ENCODE data around the gene MC3R. TPM values are rescaled to one million over a fixed set of nuclear protein-coding genes. Genes with fewer than 3 reads are reported as not detected.

Gene MC3R
- total RNA-seq, 1 donor from 2014 or later: not detected

DNA sequence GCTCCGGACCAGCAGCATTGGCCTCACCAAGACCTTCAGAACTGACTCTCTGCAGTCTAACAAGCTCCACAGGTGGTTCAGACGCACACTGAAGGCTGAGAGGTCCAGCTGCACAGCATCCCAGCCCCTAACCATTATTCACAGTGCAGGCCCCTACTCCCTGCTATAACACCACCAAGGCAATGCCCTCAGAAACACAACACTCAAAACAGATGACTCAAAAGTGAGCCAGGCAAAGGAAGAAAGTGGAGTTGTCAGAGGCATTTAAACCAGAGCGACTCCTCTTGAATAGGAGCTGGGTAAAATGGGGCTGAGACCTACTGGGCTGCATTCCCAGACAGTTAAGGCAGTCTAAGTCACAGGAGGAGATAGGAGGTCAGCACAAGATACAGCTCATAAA is 20.5 kb upstream of the MC3R start:
- peaks cover 2% of the 10 kb centered on the region for H3K36me3 Mint-ChIP-seq (ENCODE audit: insufficient read depth)

GRCh38 chr20:56229812-56230211 is 18.7 kb upstream of the MC3R start:
- peaks cover 55% of the 10 kb centered on the region for H3K9me3 Mint-ChIP-seq (ENCODE audit: low read depth)
- no peak overlapping the region for H3K4me3 Mint-ChIP-seq (ENCODE audit: low read depth)
- no peak for TF ChIP-seq CTCF (IDR thresholded peaks at IDR 0.05; ENCODE audit: unreplicated experiment)
- H3K4me1 Mint-ChIP-seq (ENCODE audit: low read depth): no peaks in the 10 kb centered on the region
- H3K27me3 Mint-ChIP-seq: no peaks in the 10 kb centered on the region
- DNase-seq (ENCODE audit: low spot score, unreplicated experiment): no peak
- H3K27ac Mint-ChIP-seq: no peak overlapping the region
- H3K36me3 Mint-ChIP-seq (ENCODE audit: insufficient read depth): peaks cover 4% of the 10 kb centered on the region

More for the DNA sequence above, 20.5 kb upstream of the MC3R start:
- TF ChIP-seq CTCF (IDR thresholded peaks at IDR 0.05; ENCODE audit: unreplicated experiment): no peak
- no peaks in the 10 kb centered on the region for H3K27me3 Mint-ChIP-seq
- no peak overlapping the region for H3K27ac Mint-ChIP-seq
- H3K4me3 Mint-ChIP-seq (ENCODE audit: low read depth): no peak overlapping the region
- DNase-seq (ENCODE audit: low spot score, unreplicated experiment): no peak
- no peaks in the 10 kb centered on the region for H3K4me1 Mint-ChIP-seq (ENCODE audit: low read depth)
- H3K9me3 Mint-ChIP-seq (ENCODE audit: low read depth): peaks cover 55% of the 10 kb centered on the region

- no peak overlapping the region for H3K4me3 Mint-ChIP-seq (ENCODE audit: low read depth)
- H3K4me1 Mint-ChIP-seq (ENCODE audit: low read depth): no peaks in the 10 kb centered on the region
- H3K36me3 Mint-ChIP-seq (ENCODE audit: insufficient read depth): peaks cover 1% of the 10 kb centered on the region
- no peaks in the 10 kb centered on the region for H3K27me3 Mint-ChIP-seq
- no peak for TF ChIP-seq CTCF (IDR thresholded peaks at IDR 0.05; ENCODE audit: unreplicated experiment)
- peaks cover 71% of the 10 kb centered on the region for H3K9me3 Mint-ChIP-seq (ENCODE audit: low read depth)
- no peak for DNase-seq (ENCODE audit: low spot score, unreplicated experiment)
- H3K27ac Mint-ChIP-seq: no peak overlapping the region
These were observed 14.4 kb upstream of the MC3R start for GRCh38 chr20:56234110-56234509.

GRCh38 chr20:56237335-56237734 is 11.2 kb upstream of the MC3R start:
- TF ChIP-seq CTCF (IDR thresholded peaks at IDR 0.05; ENCODE audit: unreplicated experiment): no peak
- H3K27me3 Mint-ChIP-seq: no peaks in the 10 kb centered on the region
- no peaks in the 10 kb centered on the region for H3K4me1 Mint-ChIP-seq (ENCODE audit: low read depth)
- peaks cover 1% of the 10 kb centered on the region for H3K36me3 Mint-ChIP-seq (ENCODE audit: insufficient read depth)
- no peak for DNase-seq (ENCODE audit: low spot score, unreplicated experiment)
- H3K27ac Mint-ChIP-seq: no peak overlapping the region
- H3K9me3 Mint-ChIP-seq (ENCODE audit: low read depth): peaks cover 65% of the 10 kb centered on the region
- no peak overlapping the region for H3K4me3 Mint-ChIP-seq (ENCODE audit: low read depth)

DNA sequence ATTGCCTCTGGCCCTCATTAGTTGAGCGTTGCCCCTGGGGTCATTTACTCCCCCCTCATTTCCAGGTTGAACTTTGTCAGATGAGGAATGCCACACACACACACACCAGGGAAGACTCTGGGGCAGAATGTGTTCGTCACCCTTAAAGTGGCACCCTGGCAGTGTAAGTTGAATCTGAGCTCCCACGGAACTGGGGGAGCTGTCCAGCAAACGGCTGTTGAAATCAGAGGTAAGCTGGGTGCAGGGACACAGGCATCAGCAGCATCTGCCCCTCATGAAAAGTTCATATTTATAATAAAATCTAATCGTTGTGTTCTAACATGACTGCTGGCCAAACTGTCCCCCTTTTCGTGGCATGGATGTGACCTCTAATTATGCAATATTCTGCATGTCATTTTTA is 4.3 kb upstream of the MC3R start:
- no peak for DNase-seq (ENCODE audit: low spot score, unreplicated experiment)
- Mint-ChIP-seq H3K9me3 (ENCODE audit: low read depth) (peaks cover 41% of the 10 kb centered on the region), H3K4me1 (ENCODE audit: low read depth) (no peaks in the 10 kb centered on the region), H3K27ac (no peak overlapping the region), H3K27me3 (peaks cover 6% of the 10 kb centered on the region), H3K4me3 (ENCODE audit: low read depth) (no peak overlapping the region), H3K36me3 (ENCODE audit: insufficient read depth) (peaks cover 1% of the 10 kb centered on the region)
- no peak for TF ChIP-seq CTCF (IDR thresholded peaks at IDR 0.05; ENCODE audit: unreplicated experiment)
